Mesothelial cell of epicardium (in vitro differentiated cells): Measurements from ENCODE around the gene CDHR3. TPM values are rescaled to one million over a fixed set of nuclear protein-coding genes. Genes with fewer than 3 reads are reported as not detected.

Experiments used
- DNase-seq, 2 experiments: peaks; one replicate each; pipeline ENCODE4 v3.0.0; 2021; ENCODE audit warnings: low spot score in 2 of 2; ENCODE audit not compliant: unreplicated experiment in 2 of 2
- H3K27ac Mint-ChIP-seq: 2 replicates; pipeline ENCODE4 v1.8.0; 2021; ENCODE audit warnings: mixed read lengths
- H3K27me3 Mint-ChIP-seq: 2 replicates; pipeline ENCODE4 v1.8.0; 2021; ENCODE audit warnings: low read depth, mixed read lengths
- H3K36me3 Mint-ChIP-seq: 2 replicates; pipeline ENCODE4 v1.8.0; 2021; ENCODE audit warnings: mixed read lengths
- H3K4me1 Mint-ChIP-seq: 2 replicates; pipeline ENCODE4 v1.8.0; 2021; ENCODE audit warnings: mixed read lengths
- H3K4me3 Mint-ChIP-seq: 2 replicates; pipeline ENCODE4 v1.8.0; 2021; ENCODE audit warnings: mild to moderate bottlenecking, moderate library complexity, mixed read lengths
- H3K9me3 Mint-ChIP-seq: 2 replicates; pipeline ENCODE4 v1.8.0; 2021; ENCODE audit warnings: mixed read lengths
- total RNA-seq: library from RNA; stranded (reverse); gene quantifications from 3 replicates; pipeline ENCODE4 v1.2.1, GENCODE V29; 2021
- TF ChIP-seq, protein P1 (sequence below): fragments of 200-600 bp; sonication (generic); IDR thresholded peaks from one replicate; pipeline ENCODE4 v1.5.0; 2021; ENCODE audit warnings: antibody characterized with exemption; ENCODE audit not compliant: unreplicated experiment

CDHR3 gene, protein sequence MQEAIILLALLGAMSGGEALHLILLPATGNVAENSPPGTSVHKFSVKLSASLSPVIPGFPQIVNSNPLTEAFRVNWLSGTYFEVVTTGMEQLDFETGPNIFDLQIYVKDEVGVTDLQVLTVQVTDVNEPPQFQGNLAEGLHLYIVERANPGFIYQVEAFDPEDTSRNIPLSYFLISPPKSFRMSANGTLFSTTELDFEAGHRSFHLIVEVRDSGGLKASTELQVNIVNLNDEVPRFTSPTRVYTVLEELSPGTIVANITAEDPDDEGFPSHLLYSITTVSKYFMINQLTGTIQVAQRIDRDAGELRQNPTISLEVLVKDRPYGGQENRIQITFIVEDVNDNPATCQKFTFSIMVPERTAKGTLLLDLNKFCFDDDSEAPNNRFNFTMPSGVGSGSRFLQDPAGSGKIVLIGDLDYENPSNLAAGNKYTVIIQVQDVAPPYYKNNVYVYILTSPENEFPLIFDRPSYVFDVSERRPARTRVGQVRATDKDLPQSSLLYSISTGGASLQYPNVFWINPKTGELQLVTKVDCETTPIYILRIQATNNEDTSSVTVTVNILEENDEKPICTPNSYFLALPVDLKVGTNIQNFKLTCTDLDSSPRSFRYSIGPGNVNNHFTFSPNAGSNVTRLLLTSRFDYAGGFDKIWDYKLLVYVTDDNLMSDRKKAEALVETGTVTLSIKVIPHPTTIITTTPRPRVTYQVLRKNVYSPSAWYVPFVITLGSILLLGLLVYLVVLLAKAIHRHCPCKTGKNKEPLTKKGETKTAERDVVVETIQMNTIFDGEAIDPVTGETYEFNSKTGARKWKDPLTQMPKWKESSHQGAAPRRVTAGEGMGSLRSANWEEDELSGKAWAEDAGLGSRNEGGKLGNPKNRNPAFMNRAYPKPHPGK
- 2.5 to 3.6 TPM (median 3.2 TPM) in 3 replicates for total RNA-seq

DNA sequence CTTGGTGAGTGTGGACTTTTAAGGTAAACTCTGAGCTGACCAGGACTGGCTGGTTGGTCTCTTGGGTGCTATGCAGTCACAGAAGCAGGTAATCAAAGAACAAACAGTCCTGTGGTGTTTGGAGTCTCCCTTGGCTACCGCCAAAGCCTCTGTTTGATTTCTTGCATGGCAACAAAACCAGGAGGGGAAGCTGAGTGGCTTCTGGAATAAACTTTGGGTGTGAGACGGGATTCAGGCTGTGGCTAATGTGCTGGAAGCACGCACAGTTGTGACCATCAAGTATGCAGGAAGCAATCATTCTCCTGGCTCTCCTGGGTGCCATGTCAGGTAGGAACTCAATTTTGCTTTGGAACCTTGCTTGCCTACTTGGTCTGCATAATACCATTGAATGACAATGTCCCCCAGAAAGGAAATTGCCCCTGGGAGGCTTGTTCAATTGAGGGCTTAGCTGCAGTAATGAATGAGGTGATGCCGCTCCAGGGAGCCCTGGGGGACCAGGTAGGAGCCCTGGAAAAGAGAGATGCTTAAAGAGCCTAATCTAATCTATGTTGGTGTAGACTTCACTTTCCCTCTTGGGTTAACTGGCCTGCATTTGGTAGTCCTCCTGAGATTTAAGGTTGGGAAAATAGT lies at the start of gene CDHR3:
Gene CDHR3, plus strand, starts transcription at position 227 of the 630 bp plus-strand sequence. Its CDS starts 55 bp downstream, at position 282.
- no peak within 1 kb of the TSS for H3K4me3 Mint-ChIP-seq
- DNase-seq, result no peak
- no peaks in the 10 kb centered on the region for H3K27me3 Mint-ChIP-seq
- TF ChIP-seq, protein P1, sequence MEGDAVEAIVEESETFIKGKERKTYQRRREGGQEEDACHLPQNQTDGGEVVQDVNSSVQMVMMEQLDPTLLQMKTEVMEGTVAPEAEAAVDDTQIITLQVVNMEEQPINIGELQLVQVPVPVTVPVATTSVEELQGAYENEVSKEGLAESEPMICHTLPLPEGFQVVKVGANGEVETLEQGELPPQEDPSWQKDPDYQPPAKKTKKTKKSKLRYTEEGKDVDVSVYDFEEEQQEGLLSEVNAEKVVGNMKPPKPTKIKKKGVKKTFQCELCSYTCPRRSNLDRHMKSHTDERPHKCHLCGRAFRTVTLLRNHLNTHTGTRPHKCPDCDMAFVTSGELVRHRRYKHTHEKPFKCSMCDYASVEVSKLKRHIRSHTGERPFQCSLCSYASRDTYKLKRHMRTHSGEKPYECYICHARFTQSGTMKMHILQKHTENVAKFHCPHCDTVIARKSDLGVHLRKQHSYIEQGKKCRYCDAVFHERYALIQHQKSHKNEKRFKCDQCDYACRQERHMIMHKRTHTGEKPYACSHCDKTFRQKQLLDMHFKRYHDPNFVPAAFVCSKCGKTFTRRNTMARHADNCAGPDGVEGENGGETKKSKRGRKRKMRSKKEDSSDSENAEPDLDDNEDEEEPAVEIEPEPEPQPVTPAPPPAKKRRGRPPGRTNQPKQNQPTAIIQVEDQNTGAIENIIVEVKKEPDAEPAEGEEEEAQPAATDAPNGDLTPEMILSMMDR, result no peak
- H3K4me1 Mint-ChIP-seq, result no peaks in the 10 kb centered on the region
- no peaks in the 10 kb centered on the region for H3K36me3 Mint-ChIP-seq
- no peaks in the 10 kb centered on the region for H3K9me3 Mint-ChIP-seq
- H3K27ac Mint-ChIP-seq, result no peak within 1 kb of the TSS

DNA sequence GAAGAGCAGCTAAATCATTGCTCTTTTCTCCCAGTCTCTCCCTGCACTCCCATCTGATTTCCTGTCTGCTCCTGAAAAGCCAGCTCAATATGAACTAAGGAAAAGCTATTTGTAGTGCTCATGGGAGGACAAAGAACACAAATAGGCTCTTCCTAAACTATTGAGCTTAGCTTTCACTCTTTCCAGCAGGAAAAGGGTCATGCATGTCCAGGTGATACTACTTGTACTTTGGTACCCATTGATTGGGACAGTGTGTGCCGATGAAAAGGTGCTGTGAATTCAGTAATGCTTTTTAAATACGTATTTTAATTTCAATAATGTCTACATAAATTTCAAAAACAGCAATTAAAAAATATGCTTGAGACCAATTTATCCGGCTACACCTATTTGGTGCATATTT lies 49.1 kb upstream of the CDHR3 start:
- TF ChIP-seq, protein P1, result no peak
- H3K36me3 Mint-ChIP-seq, result peaks cover 4% of the 10 kb centered on the region
- no peaks in the 10 kb centered on the region for H3K27me3 Mint-ChIP-seq
- peaks cover 6% of the 10 kb centered on the region for H3K9me3 Mint-ChIP-seq
- H3K27ac Mint-ChIP-seq, result no peak overlapping the region
- H3K4me3 Mint-ChIP-seq, result no peak overlapping the region
- peaks cover 2% of the 10 kb centered on the region for H3K4me1 Mint-ChIP-seq
- no peak for DNase-seq

DNA sequence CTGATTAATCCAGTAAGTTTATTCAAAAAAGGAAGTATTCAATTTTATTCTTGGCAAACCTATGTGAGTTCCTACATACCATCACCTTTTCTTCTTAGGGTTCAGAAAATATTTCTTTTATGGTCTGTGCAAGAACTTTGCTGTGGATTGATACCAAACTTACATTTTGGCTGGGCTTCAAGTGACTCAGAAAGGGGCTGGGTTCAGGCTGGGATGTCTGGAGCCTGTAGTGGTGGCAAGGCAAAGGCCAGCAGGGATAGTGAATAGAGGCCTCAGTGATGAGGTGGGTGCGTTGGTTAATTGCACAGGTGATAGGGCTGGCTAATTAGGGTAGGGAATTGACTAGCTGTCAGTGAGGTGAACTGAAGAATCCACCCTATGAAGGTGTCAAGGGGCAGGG lies 46.5 kb upstream of the CDHR3 start:
- Mint-ChIP-seq H3K4me1 (peaks cover 2% of the 10 kb centered on the region), H3K4me3 (no peak overlapping the region), H3K9me3 (no peaks in the 10 kb centered on the region), H3K27ac (no peak overlapping the region), H3K27me3 (no peaks in the 10 kb centered on the region), H3K36me3 (no peaks in the 10 kb centered on the region)
- TF ChIP-seq, protein P1, result no peak
- DNase-seq, result no peak

DNA sequence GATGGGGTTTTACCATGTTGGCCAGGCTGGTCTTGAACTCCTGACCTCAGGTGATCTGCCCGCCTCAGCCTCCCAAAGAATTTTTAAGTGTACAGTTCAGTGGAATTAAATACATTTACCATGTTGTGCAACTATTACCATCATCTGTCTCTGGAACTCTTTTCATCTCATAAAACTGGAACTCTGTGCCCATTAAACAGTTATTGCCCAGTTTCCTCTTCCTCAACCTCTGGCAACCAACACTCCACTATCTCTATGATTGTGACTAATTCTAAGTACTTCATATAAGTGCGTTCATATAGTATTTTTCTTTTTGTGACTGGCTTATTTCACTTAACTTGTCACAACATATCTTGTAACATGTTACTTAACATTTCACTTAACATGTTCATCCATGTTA lies 45.4 kb upstream of the CDHR3 start:
- no peak overlapping the region for H3K27ac Mint-ChIP-seq
- no peaks in the 10 kb centered on the region for H3K27me3 Mint-ChIP-seq
- H3K36me3 Mint-ChIP-seq, result no peaks in the 10 kb centered on the region
- no peak overlapping the region for H3K4me3 Mint-ChIP-seq
- H3K9me3 Mint-ChIP-seq, result peaks cover 3% of the 10 kb centered on the region
- DNase-seq, result no peak
- peaks cover 2% of the 10 kb centered on the region for H3K4me1 Mint-ChIP-seq
- TF ChIP-seq, protein P1, result no peak

DNA sequence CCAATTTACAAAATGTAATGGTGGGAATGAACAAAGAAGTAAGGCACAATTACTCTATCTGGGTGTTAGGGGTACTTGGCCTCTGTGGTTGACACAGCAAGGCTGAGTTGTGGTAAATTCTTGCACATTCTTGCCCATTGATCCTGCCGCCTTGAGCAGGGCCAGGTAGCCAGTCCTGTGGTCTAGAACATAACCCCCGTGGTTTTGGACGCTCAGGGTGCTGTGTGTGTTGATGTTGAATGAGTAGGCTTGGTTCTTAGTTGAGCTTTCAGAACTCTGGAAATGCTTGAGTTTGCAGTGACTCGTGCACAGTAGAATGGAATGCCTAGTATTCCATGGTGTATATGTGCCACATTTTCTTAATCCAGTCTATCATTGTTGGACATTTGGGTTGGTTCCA lies 42.3 kb upstream of the CDHR3 start:
- no peaks in the 10 kb centered on the region for H3K4me1 Mint-ChIP-seq
- TF ChIP-seq, protein P1, result no peak
- H3K4me3 Mint-ChIP-seq, result no peak overlapping the region
- H3K27me3 Mint-ChIP-seq, result no peaks in the 10 kb centered on the region
- peaks cover 30% of the 10 kb centered on the region for H3K9me3 Mint-ChIP-seq
- no peak for DNase-seq
- peaks cover 12% of the 10 kb centered on the region for H3K36me3 Mint-ChIP-seq
- H3K27ac Mint-ChIP-seq, result no peak overlapping the region
